A549 (cell line): ENCODE measurements around the gene CEACAM1. TPM values are rescaled to one million over a fixed set of nuclear protein-coding genes. Genes with fewer than 3 reads are reported as not detected.

Experiments
- ATAC-seq, 2 experiments: fragments of 200-7000 bp in 1 of 2; fragments of >200 bp in 1 of 2; cut with Nextera tagmentation in 1 of 2; cut with Tn5 transposase in 1 of 2; 3 replicates each; pipeline versions ENCODE4 v1.8.0 to v1.9.1; 2018 to 2020; ENCODE audit warnings: mild to moderate bottlenecking in 1 of 2, moderate library complexity in 1 of 2
- CTCF ChIA-PET: fragments of 300-600 bp; sonication (Branson Sonifier 250); formaldehyde crosslinking; extraction: SDS; loops from one replicate; lab custom pipeline; 2021; ENCODE audit warnings: antibody characterized with exemption, inconsistent platforms; lab: Yijun Ruan, JAX
- POLR2A ChIA-PET: fragments of 350-600 bp; formaldehyde crosslinking; extraction: SDS; loops from one replicate; lab custom pipeline; 2021; ENCODE audit warnings: antibody characterized with exemption, inconsistent platforms; lab: Yijun Ruan, JAX
- DNase-seq, 2 experiments: peaks; one replicate each; pipeline versions ENCODE4 v3.0.0 to v3.0.0-alpha.2; 2011 to 2016; ENCODE audit warnings: low read depth in 1 of 2, low spot score in 1 of 2
- FAIRE-seq: peaks from 2 replicates; lab custom pipeline; 2011; peaks lifted over from hg19 to GRCh38; lab: Jason Lieb, UNC
- H3K27ac ChIP-seq, 2 experiments: fragments of >200 bp; sonication (Bioruptor Twin); formaldehyde crosslinking; 3 replicates each; pipeline ENCODE4 v1.5.1; 2016 to 2017
- H3K4me1 ChIP-seq: fragments of >200 bp; sonication (Bioruptor Twin); formaldehyde crosslinking; 3 replicates; pipeline ENCODE4 v1.6.1; 2016
- H3K4me2 ChIP-seq: fragments of >200 bp; sonication (Bioruptor Twin); formaldehyde crosslinking; 3 replicates; pipeline ENCODE4 v1.6.1; 2016
- H3K4me3 ChIP-seq: fragments of >200 bp; sonication (Bioruptor Twin); formaldehyde crosslinking; 3 replicates; pipeline ENCODE4 v1.5.1; 2016
- H3K9me3 ChIP-seq: fragments of >200 bp; sonication (Bioruptor Twin); formaldehyde crosslinking; 3 replicates; pipeline ENCODE4 v1.6.1; 2016
- ATOH8 ChIP-seq: fragments of 250-450 bp; sonication (Bioruptor Pico); IDR thresholded peaks from 2 replicates; pipeline ENCODE4 v1.5.0; 2020; ENCODE audit warnings: low read depth, mild to moderate bottlenecking, moderate library complexity
- CTCF ChIP-seq: fragments of >200 bp; sonication (Bioruptor Twin); formaldehyde crosslinking; IDR thresholded peaks from 3 replicates; pipeline ENCODE4 v1.5.1; 2016
- E2F6 ChIP-seq: IDR thresholded peaks from 2 replicates; pipeline ENCODE4 v1.6.1; 2012; ENCODE audit warnings: low read depth, borderline replicate concordance
- ESRRA ChIP-seq: fragments of 150-350 bp; IDR thresholded peaks from 2 replicates; pipeline ENCODE4 v1.6.1; 2014; ENCODE audit warnings: mild to moderate bottlenecking, low read length, borderline replicate concordance
- HEYL ChIP-seq: fragments of 250-450 bp; sonication (Bioruptor Pico); IDR thresholded peaks from 2 replicates; pipeline ENCODE4 v1.8.0; 2021; ENCODE audit warnings: mild to moderate bottlenecking, moderate library complexity
- HMGXB4 ChIP-seq: fragments of 250-450 bp; sonication (Bioruptor Pico); IDR thresholded peaks from 2 replicates; pipeline ENCODE4 v1.5.0; 2021; ENCODE audit warnings: mild to moderate bottlenecking, moderate library complexity, borderline replicate concordance
- HOXB13 ChIP-seq: fragments of 250-450 bp; sonication (Bioruptor Pico); IDR thresholded peaks from 2 replicates; pipeline ENCODE4 v1.5.0; 2020; ENCODE audit warnings: low read depth, mild to moderate bottlenecking, moderate library complexity
- HOXB5 ChIP-seq: fragments of 250-450 bp; sonication (Bioruptor Pico); IDR thresholded peaks from 2 replicates; pipeline ENCODE4 v1.5.0; 2020; ENCODE audit warnings: mild to moderate bottlenecking, moderate library complexity
- MAZ ChIP-seq: fragments of 150-350 bp; IDR thresholded peaks from 2 replicates; pipeline ENCODE4 v1.6.1; 2014; ENCODE audit warnings: antibody characterized with exemption, low read depth, low read length, borderline replicate concordance
- RAD21 ChIP-seq, 2 experiments: fragments of >200 bp in 1 of 2; sonication (Bioruptor Twin) in 1 of 2; formaldehyde crosslinking in 1 of 2; IDR thresholded peaks in 1 of 2; conservative IDR thresholded peaks in 1 of 2; 2 replicates in 1 of 2; 3 replicates in 1 of 2; pipeline ENCODE4 v1.6.1; 2012 to 2018; ENCODE audit warnings: inconsistent platforms in 1 of 2
- RNF2 ChIP-seq: fragments of 200-600 bp; sonication (generic); IDR thresholded peaks from 2 replicates; pipeline ENCODE4 v1.6.1; 2016; ENCODE audit warnings: low read depth, mild to moderate bottlenecking, antibody characterized with exemption, moderate library complexity, borderline replicate concordance
- SMC3 ChIP-seq: fragments of >200 bp; sonication (Bioruptor Twin); formaldehyde crosslinking; IDR thresholded peaks from 3 replicates; pipeline ENCODE4 v1.6.1; 2018; ENCODE audit warnings: inconsistent platforms
- ZC3H11A ChIP-seq: fragments of 450-650 bp; IDR thresholded peaks from 2 replicates; pipeline ENCODE4 v1.6.1; 2014; ENCODE audit warnings: antibody characterized with exemption, mild to moderate bottlenecking
- WGBS: methylation state at CpG from one replicate; pipeline ENCODE4 v1.1.6; 2017; ENCODE audit errors: missing lambda C conversion rate; 5-methylcytosine and 5-hydroxymethylcytosine counted together
- polyA plus RNA-seq, 4 experiments: library from polyadenylated mRNA; depleted of rRNA in 3 of 4; stranded (reverse); fragments of >200 nt; fragmentation: RNase III in 1 of 4; extraction: RNeasy Plus Mini Kit Qiagen cat#74134 plus additional on column Dnase treatment in 1 of 4; gene quantifications; 2 replicates in 3 of 4; 3 replicates in 1 of 4; pipeline ENCODE4 v1.2.3, GENCODE V29; 2011 to 2017

Gene CEACAM1
- polyA plus RNA-seq, 2 of the 4 experiments (the other 2 are of a cell fraction), result 0.52 to 8.9 TPM

- Histone ChIP-seq H3K4me3 (no peak overlapping the region), H3K27ac (no peak overlapping the region), H3K9me3 (no peaks in the 10 kb centered on the region), H3K4me1 (no peaks in the 10 kb centered on the region), H3K4me2 (peak overlapping the region; percentile 55)
- FAIRE-seq (peak; percentile 51), ATAC-seq (no peak), DNase-seq (no peak)
- WGBS, result 83% methylated on average over 4 of the region's 4 CpGs
- POLR2A ChIA-PET, result no interaction called here
- no peak for TF ChIP-seq ATOH8
- TF ChIP-seq HMGXB4 (CRISPR knock-in tag), result no peak
- TF ChIP-seq RNF2, result no peak
- no peak for TF ChIP-seq HEYL (CRISPR knock-in tag)
- TF ChIP-seq E2F6, result no peak
- CTCF ChIA-PET, result interaction anchor here (0.6 to 9.6 kb wide), 32 partner anchors 9 to 762 kb away, joined by 3 to 104 read pairs (median 6); partner anchors contain the start of gene CEACAM8
These were observed 39.3 kb upstream of the CEACAM1 start for GRCh38 chr19:42567567-42567966.

- TF ChIP-seq SMC3, result peak; percentile 65
- no peak for TF ChIP-seq E2F6
- TF ChIP-seq CTCF, result peak; percentile 81
- peak; percentile 77 to 78 for TF ChIP-seq RAD21 (conservative IDR thresholded peaks at IDR 0.05 in 1 of 2, IDR thresholded peaks at IDR 0.05 in 1 of 2)
- 11% methylated on average over 7 of the region's 7 CpGs for WGBS
- no peaks in the 10 kb centered on the region for H3K4me1 ChIP-seq
- ATAC-seq, result peak; percentile 79 to 91
- ChIA-PET POLR2A (no interaction called here), CTCF (interaction anchor here (0.6 to 7.3 kb wide), 42 partner anchors 9 to 956 kb away, joined by 3 to 104 read pairs (median 4); partner anchors contain the start of gene CXCL17)
- FAIRE-seq, result peak; percentile 100
- H3K4me3 ChIP-seq, result no peak overlapping the region
- DNase-seq, result peak; percentile 76 to 95
- no peaks in the 10 kb centered on the region for H3K9me3 ChIP-seq
- no peak overlapping the region for H3K27ac ChIP-seq
- H3K4me2 ChIP-seq, result no peak overlapping the region
These were observed 35.3 kb upstream of the CEACAM1 start for GRCh38 chr19:42563352-42564210.

- H3K4me2 ChIP-seq, result no peak overlapping the region
- H3K27ac ChIP-seq, result no peak overlapping the region
- POLR2A ChIA-PET, result no interaction called here
- ATAC-seq (peak in 1 of 2 experiments; percentile 16; a peak in 1 of 6 replicates), FAIRE-seq (no peak), DNase-seq (no peak)
- WGBS, result 20% methylated on average over 2 of the region's 2 CpGs
- H3K4me1 ChIP-seq, result no peaks in the 10 kb centered on the region
- CTCF ChIA-PET, result interaction anchor here (0.8 to 7.3 kb wide), 14 partner anchors 8 to 885 kb away, joined by 3 to 104 read pairs (median 8); partner anchors contain the start of gene CEACAM1
- H3K4me3 ChIP-seq, result no peak overlapping the region
- H3K9me3 ChIP-seq, result no peaks in the 10 kb centered on the region
- TF ChIP-seq ZC3H11A (no peak), HOXB13 (CRISPR knock-in tag) (no peak), ESRRA (no peak), MAZ (no peak), CTCF (no peak; the same call in 1 of the 3 replicates), HOXB5 (CRISPR knock-in tag) (no peak)
These were observed 33.2 kb upstream of the CEACAM1 start for GRCh38 chr19:42561512-42561911.
